GM12878 (cell line): ENCODE results near the gene PLS3. TPM values are rescaled to one million over a fixed set of nuclear protein-coding genes. Genes with fewer than 3 reads are reported as not detected.
A peak's percentile ranks its signal among the peaks of the same experiment; 100 is the strongest.

Source experiments
- ATAC-seq: fragments of 200-7000 bp; cut with Tn5 transposase; 3 replicates; pipeline ENCODE4 v1.9.1; 2020; ENCODE audit warnings: mild to moderate bottlenecking, moderate library complexity
- BruUV-seq: library from RNA; stranded (reverse); fragments of 400-500 nt; replicated peaks from 2 replicates; lab custom pipeline; 2021; lab: Mats Ljungman, UMichigan
- CTCF ChIA-PET: fragments of 300-600 bp; sonication (Branson Sonifier 250); formaldehyde crosslinking; extraction: SDS; loops from one replicate; lab custom pipeline; 2021; ENCODE audit warnings: inconsistent platforms; lab: Yijun Ruan, JAX
- POLR2A ChIA-PET: fragments of 350-600 bp; formaldehyde crosslinking; extraction: SDS; loops from one replicate; lab custom pipeline; 2021; ENCODE audit warnings: inconsistent platforms; lab: Charles Lee
- RAD21 ChIA-PET: fragments of 300-600 bp; sonication (Branson Sonifier 250); formaldehyde crosslinking; loops from one replicate; lab custom pipeline; 2023; ENCODE audit warnings: antibody characterized with exemption; ENCODE audit not compliant: unreplicated experiment; lab: Charles Lee
- SMC1A ChIA-PET: fragments of 300-600 bp; sonication (Branson Sonifier 250); formaldehyde crosslinking; loops from one replicate; lab custom pipeline; 2023; ENCODE audit not compliant: unreplicated experiment, uncharacterized antibody; lab: Charles Lee
- DNase-seq: peaks from one replicate; pipeline ENCODE4 v3.0.0-alpha.2; 2011; ENCODE audit warnings: low read depth, low spot score
- FAIRE-seq: peaks from 3 replicates; lab custom pipeline; 2011; peaks lifted over from hg19 to GRCh38; lab: Jason Lieb, UNC
- H2AFZ ChIP-seq: 2 replicates; pipeline ENCODE4 v1.6.0; 2011; ENCODE audit warnings: low read depth, low read length, control low read depth; ENCODE audit not compliant: control insufficient read depth
- H3K27ac ChIP-seq: 2 replicates; pipeline ENCODE4 v1.5.1; 2011; ENCODE audit warnings: control low read depth; ENCODE audit not compliant: control insufficient read depth, insufficient read depth
- H3K27me3 ChIP-seq, 2 experiments: replicated peaks in 1 of 2; 2 replicates each; pipeline versions ENCODE4 v1.6.0 to v1.6.1; 2011; ENCODE audit warnings: low read length in 1 of 2; ENCODE audit not compliant: control insufficient read depth in 2 of 2, insufficient read depth in 2 of 2
- H3K36me3 ChIP-seq, 2 experiments: 2 replicates each; pipeline ENCODE4 v1.5.1; 2011; ENCODE audit warnings: low read length in 1 of 2; ENCODE audit not compliant: control insufficient read depth in 2 of 2, insufficient read depth in 2 of 2
- H3K4me1 ChIP-seq: 2 replicates; pipeline ENCODE4 v1.6.1; 2011; ENCODE audit warnings: mild to moderate bottlenecking, low read length, moderate library complexity, mixed read lengths; ENCODE audit not compliant: control insufficient read depth, insufficient read depth
- H3K4me2 ChIP-seq: 2 replicates; pipeline ENCODE4 v1.6.0; 2011; ENCODE audit warnings: control low read depth; ENCODE audit not compliant: control insufficient read depth, insufficient read depth
- H3K4me3 ChIP-seq: fragments of 200-600 bp; sonication (generic); 2 replicates; pipeline ENCODE4 v1.5.1; 2016
- H3K79me2 ChIP-seq: 2 replicates; pipeline ENCODE4 v1.6.0; 2011; ENCODE audit warnings: low read length; ENCODE audit not compliant: control insufficient read depth, insufficient read depth
- H3K9ac ChIP-seq: 2 replicates; pipeline ENCODE4 v1.8.0; 2011; ENCODE audit warnings: low read length, control low read depth, mixed read lengths; ENCODE audit not compliant: control insufficient read depth, insufficient read depth
- H3K9me3 ChIP-seq: replicated peaks from 3 replicates; pipeline ENCODE4 v1.5.1; 2011; ENCODE audit warnings: mild to moderate bottlenecking, low read length; ENCODE audit not compliant: control insufficient read depth, insufficient read depth
- H4K20me1 ChIP-seq: 2 replicates; pipeline ENCODE4 v1.6.0; 2011; ENCODE audit not compliant: control insufficient read depth, insufficient read depth
- BHLHE40 ChIP-seq, 2 experiments: fragments of 450-650 bp in 1 of 2; IDR thresholded peaks; 2 replicates each; pipeline ENCODE4 v1.6.1; 2011 to 2017; ENCODE audit warnings: low read depth in 2 of 2, borderline replicate concordance in 1 of 2, improper control_type of control experiment in 1 of 2, low read length in 1 of 2, mild to moderate bottlenecking in 1 of 2
- FOXM1 ChIP-seq: IDR thresholded peaks from 2 replicates; pipeline ENCODE4 v1.6.1; 2012; ENCODE audit warnings: low read depth, mild to moderate bottlenecking, inconsistent platforms, low read length, moderate library complexity
- GABPA ChIP-seq: IDR thresholded peaks from 2 replicates; pipeline ENCODE4 v1.6.1; 2014; ENCODE audit warnings: antibody characterized with exemption, low read depth, mild to moderate bottlenecking, inconsistent platforms
- LARP7 ChIP-seq: fragments of 450-650 bp; IDR thresholded peaks from 2 replicates; pipeline ENCODE4 v1.6.1; 2017; ENCODE audit warnings: mild to moderate bottlenecking
- RAD21 ChIP-seq: IDR thresholded peaks from 2 replicates; pipeline ENCODE4 v1.6.1; 2011; ENCODE audit warnings: mild to moderate bottlenecking, low read depth, low read length, moderate library complexity; ENCODE audit not compliant: insufficient read depth
- SMAD5 ChIP-seq: IDR thresholded peaks from 2 replicates; pipeline ENCODE4 v1.6.1; 2016; ENCODE audit warnings: antibody characterized with exemption, low read depth
- SMC3 ChIP-seq: IDR thresholded peaks from 2 replicates; pipeline ENCODE4 v1.6.1; 2011; ENCODE audit warnings: low read length, improper control_type of control experiment, borderline replicate concordance
- TCF12 ChIP-seq: IDR thresholded peaks from 2 replicates; pipeline ENCODE4 v1.6.1; 2011; ENCODE audit warnings: low read depth, mild to moderate bottlenecking, low read length
- ZNF24 ChIP-seq: fragments of 450-650 bp; IDR thresholded peaks from 2 replicates; pipeline ENCODE4 v1.6.1; 2017; ENCODE audit warnings: antibody characterized with exemption, mild to moderate bottlenecking
- ZNF384 ChIP-seq: IDR thresholded peaks from 2 replicates; pipeline ENCODE4 v1.6.1; 2012; ENCODE audit warnings: low read depth, mild to moderate bottlenecking, low read length, improper control_type of control experiment, borderline replicate concordance
- WGBS: methylation state at CpG from one replicate; pipeline ENCODE4 v1.1.6; 2016; ENCODE audit warnings: low lambda C conversion rate; ENCODE audit not compliant: insufficient replicate concordance, insufficient coverage; ENCODE audit errors: missing lambda C conversion rate; 5-methylcytosine and 5-hydroxymethylcytosine counted together
- in situ Hi-C: fragments of 300-500 bp; cut with MboI; formaldehyde crosslinking; loops from 9 replicates; pipeline ENCODE4 v1.14.3; 2018; ENCODE audit warnings: mixed read lengths
- intact Hi-C: fragments of 100-400 bp; cut with micrococcal nuclease; formaldehyde crosslinking; loops from one replicate; pipeline ENCODE4 v1.14.2; 2022; ENCODE audit not compliant: unreplicated experiment
- polyA plus RNA-seq, 11 experiments: library from polyadenylated mRNA; depleted of rRNA in 4 of 11; unstranded in 6 of 11; stranded (reverse) in 5 of 11; fragments of >200 nt; fragmentation: Nextera tagmentation in 4 of 11; fragmentation: Illumina TruSeq in 1 of 11; extraction: Ambion mirVana in 4 of 11; extraction: Trizol in 1 of 11; gene quantifications; 1 replicate in 1 of 11; 2 replicates in 10 of 11; pipeline versions ENCODE4 v1.2.1 to v1.2.3, GENCODE V29; 2011 to 2016; ENCODE audit warnings: inconsistent platforms in 2 of 11, missing spikeins in 2 of 11, low read depth in 1 of 11
- total RNA-seq, 4 experiments: library from RNA; depleted of rRNA in 3 of 4; stranded (reverse); fragments of >200 nt in 3 of 4; fragmentation: Illumina TruSeq in 1 of 4; extraction: Trizol in 1 of 4; gene quantifications; 2 replicates each; pipeline versions ENCODE4 v1.2.1 to v1.2.3, GENCODE V29; 2013 to 2021

The PLS3 gene
- total and polyA plus RNA-seq, 10 of the 15 experiments (the other 5 are each of a cell fraction or from before 2014, with no cell fraction given), result 47.6 to 236 (median 174) TPM

DNA sequence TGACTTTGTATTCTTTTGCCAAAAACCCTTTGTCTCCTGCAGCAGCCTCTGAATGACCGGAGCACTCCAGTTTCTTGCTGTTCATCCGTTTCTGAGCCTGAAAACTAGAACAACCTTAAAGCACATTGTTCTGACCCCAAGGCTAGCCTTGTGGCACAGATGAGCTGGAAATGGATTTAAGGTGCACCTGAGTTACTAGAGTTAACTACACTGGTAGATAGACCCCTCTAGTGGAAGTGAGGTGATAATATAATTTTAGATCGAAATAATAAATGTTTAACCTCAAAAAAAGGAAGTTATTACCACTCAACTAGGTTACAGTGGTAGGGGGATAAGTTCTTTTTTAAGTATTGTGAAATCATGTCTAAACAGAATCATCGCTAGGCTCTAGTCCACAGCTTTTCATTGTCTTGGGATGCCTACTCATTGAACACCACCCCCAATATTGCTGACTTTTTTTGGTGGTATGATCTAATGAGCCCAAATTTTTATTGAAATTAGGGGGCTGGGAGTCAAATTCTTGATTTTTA is 2.7 kb downstream of the PLS3 start:
- intact Hi-C loops, result loop anchor here (1.0 to 10.0 kb wide), 4 partner anchors 80 to 339 kb away; no protein-coding TSS in a partner anchor
- H3K9ac ChIP-seq, result no peak overlapping the region
- ATAC-seq, result peak; percentile 53
- in situ Hi-C loops, result loop anchor here (10.0 kb wide), 1 partner anchor 229 kb away; no protein-coding TSS in a partner anchor
- RAD21 ChIA-PET, result interaction anchor here (1.0 to 4.9 kb wide), 17 partner anchors 13 to 238 kb away, joined by 3 to 50 read pairs (median 5); no protein-coding TSS in a partner anchor
- H3K79me2 ChIP-seq, result peaks cover 2% of the 10 kb centered on the region
- no peaks in the 10 kb centered on the region for H3K4me1 ChIP-seq
- BruUV-seq, result no TSS peak
- DNase-seq, result no peak
- POLR2A ChIA-PET, result interaction anchor here (0.6 to 1.9 kb wide), 5 partner anchors 20 to 202 kb away, joined by 3 to 13 read pairs (median 4); no protein-coding TSS in a partner anchor
- no peak overlapping the region for H3K4me3 ChIP-seq
- SMC1A ChIA-PET, result interaction anchor here (0.6 to 5.9 kb wide), 19 partner anchors 8 to 376 kb away, joined by 3 to 79 read pairs (median 7); no protein-coding TSS in a partner anchor
- peaks cover 0 to 3% of the 10 kb centered on the region in 2 experiments; a peak in 3 of 4 replicates for H3K27me3 ChIP-seq
- no peaks in the 10 kb centered on the region for H3K9me3 ChIP-seq
- CTCF ChIA-PET, result interaction anchor here (0.9 to 5.6 kb wide), 15 partner anchors 15 to 395 kb away, joined by 3 to 62 read pairs (median 6); no protein-coding TSS in a partner anchor
- TF ChIP-seq BHLHE40 (IDR thresholded peaks at IDR 0.05; ENCODE audit: borderline replicate concordance in 1 of 2, low read depth in 2 of 2, low read length in 1 of 2) (no peak), GABPA (no peak), RAD21 (peak; percentile 39; the same call in 1 of the 2 replicates), LARP7 (no peak), SMC3 (peak; percentile 28; the same call in 1 of the 2 replicates), FOXM1 (no peak), ZNF384 (no peak), TCF12 (no peak), SMAD5 (no peak), ZNF24 (no peak)
- 21% methylated on average over 4 of the region's 4 CpGs for WGBS
- no peaks in the 10 kb centered on the region for H3K36me3 ChIP-seq
- no peak overlapping the region for H2AFZ ChIP-seq
- no peak overlapping the region for H3K4me2 ChIP-seq
- FAIRE-seq, result no peak
- H3K27ac ChIP-seq, result no peak overlapping the region
- no peaks in the 10 kb centered on the region for H4K20me1 ChIP-seq
